SU-DHL-6 (cell line): ENCODE data around the gene KY.

Experiments used
- CTCF ChIP-seq: fragments of 200-600 bp; sonication (generic); IDR thresholded peaks from one replicate; pipeline ENCODE4 v1.5.1; 2017; ENCODE audit warnings: antibody characterized with exemption, mild to moderate bottlenecking, low read length, moderate library complexity; ENCODE audit not compliant: insufficient read depth, poor library complexity, severe bottlenecking
- EZH2phosphoT487 ChIP-seq: fragments of 200-600 bp; sonication (generic), shearing (Covaris generic); conservative IDR thresholded peaks from 2 replicates; pipeline ENCODE4 v1.6.1; 2018; ENCODE audit warnings: mild to moderate bottlenecking, antibody characterized with exemption, low read length, moderate library complexity, mixed read lengths

DNA sequence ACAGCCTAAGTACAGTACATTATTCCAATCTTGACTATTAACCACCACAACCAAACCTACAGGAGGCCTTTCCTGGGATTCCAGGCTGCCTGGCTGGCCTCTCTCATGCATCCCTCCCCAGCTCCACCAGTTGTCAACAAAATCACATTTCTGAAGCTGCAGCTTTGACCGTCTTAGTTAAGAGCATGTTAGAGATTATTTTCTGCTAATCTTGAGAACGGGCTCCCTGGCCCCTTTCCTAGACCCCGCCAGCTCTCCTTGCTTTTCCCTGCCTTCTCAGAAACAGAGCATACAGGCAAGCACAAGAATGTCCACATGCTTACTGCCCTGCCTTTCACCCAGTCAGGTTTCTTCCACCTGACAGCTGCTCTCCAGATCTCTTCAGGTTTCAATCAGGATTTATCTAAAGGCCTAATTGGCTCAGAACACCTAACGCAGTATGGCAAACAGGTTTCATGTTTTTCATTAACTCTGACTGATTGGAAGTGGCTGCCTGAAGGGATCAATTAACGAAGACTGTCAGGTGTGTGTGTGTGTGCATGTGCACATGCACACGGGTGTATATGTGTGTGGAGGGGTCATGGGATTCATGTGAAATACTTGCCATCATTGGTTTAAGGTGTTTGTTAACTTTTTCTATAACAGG, 12.3 kb downstream of the KY start:
- TF ChIP-seq CTCF: no peak
- TF ChIP-seq EZH2phosphoT487: no peak
